Effector memory CD4-positive, alpha-beta T cell (primary cell): ENCODE measurements around the gene NAA10.
A peak's percentile ranks its signal among the peaks of the same experiment; 100 is the strongest.
"Not testable (repeated sequence)": the region's sequence is repeated elsewhere in the genome, so short reads cannot be mapped to it uniquely, and the experiment has no call there.

Experiments used
- DNase-seq, 3 donors: peaks; one replicate each; pipeline ENCODE4 v3.0.0-alpha.2; 2020
- H3K27ac ChIP-seq: 2 replicates; pipeline ENCODE4 v1.7.0; 2013; ENCODE audit warnings: mild to moderate bottlenecking, low read length, moderate library complexity; ENCODE audit not compliant: insufficient read depth, poor library complexity, severe bottlenecking
- H3K27me3 ChIP-seq: replicated peaks from 2 replicates; pipeline ENCODE4 v1.7.0; 2013; ENCODE audit warnings: mild to moderate bottlenecking, low read length; ENCODE audit not compliant: insufficient read depth, control insufficient read depth, poor library complexity, severe bottlenecking
- H3K36me3 ChIP-seq: 2 replicates; pipeline ENCODE4 v1.7.0; 2013; ENCODE audit warnings: mild to moderate bottlenecking, low read length, moderate library complexity; ENCODE audit not compliant: control insufficient read depth, insufficient read depth
- H3K4me1 ChIP-seq: 2 replicates; pipeline ENCODE4 v1.7.0; 2013; ENCODE audit warnings: low read length, mild to moderate bottlenecking; ENCODE audit not compliant: control insufficient read depth, insufficient read depth, poor library complexity, severe bottlenecking
- H3K4me3 ChIP-seq: 2 replicates; pipeline ENCODE4 v1.7.0; 2013; ENCODE audit warnings: low read length, low read depth, mild to moderate bottlenecking; ENCODE audit not compliant: insufficient read depth, poor library complexity, severe bottlenecking
- H3K9me3 ChIP-seq: 2 replicates; pipeline ENCODE4 v1.7.0; 2013; ENCODE audit warnings: mild to moderate bottlenecking, low read length, moderate library complexity; ENCODE audit not compliant: control insufficient read depth
- total RNA-seq, 3 donors: gene quantifications; one replicate each; lab custom pipeline; 2026; lab: John Stamatoyannopoulos, UW

Gene NAA10
- 13.8 to 17.4 (median 14.2) reads per million in 3 donors for total RNA-seq

DNA sequence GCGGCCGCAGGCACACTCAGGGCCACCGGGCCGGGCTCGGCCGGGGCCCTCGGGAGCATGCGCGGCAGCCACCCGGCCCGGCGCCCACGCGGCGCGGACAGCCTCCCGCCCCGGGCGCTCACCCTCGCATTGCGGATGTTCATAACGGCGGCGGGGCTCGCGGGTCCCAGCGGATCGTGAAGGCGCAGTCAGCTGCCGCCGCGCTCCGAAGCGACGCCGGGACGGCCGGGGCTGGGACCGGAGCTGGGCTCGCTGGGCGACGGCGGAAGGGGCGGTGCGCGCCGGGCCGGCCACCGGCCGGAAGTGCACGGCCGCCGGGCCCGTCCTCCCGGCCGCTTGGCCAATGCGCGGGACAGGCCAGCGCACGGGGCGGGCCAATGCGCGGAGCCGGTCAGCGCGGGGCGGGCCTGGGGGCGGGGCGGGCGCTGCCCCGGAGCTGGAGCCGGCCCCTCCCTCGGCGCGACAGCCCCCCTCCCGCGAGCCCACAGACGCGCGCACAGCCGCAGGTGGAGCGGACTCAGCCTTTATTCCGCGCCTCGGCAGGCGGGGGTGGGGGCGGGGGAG is at the start of gene NAA10:
NAA10 (minus strand) TSS at position 276 of the 564 bp plus-strand sequence; CDS start at position 143, 133 bp downstream.
- DNase-seq, result peak; percentile 32 to 55 (median 53)

DNA sequence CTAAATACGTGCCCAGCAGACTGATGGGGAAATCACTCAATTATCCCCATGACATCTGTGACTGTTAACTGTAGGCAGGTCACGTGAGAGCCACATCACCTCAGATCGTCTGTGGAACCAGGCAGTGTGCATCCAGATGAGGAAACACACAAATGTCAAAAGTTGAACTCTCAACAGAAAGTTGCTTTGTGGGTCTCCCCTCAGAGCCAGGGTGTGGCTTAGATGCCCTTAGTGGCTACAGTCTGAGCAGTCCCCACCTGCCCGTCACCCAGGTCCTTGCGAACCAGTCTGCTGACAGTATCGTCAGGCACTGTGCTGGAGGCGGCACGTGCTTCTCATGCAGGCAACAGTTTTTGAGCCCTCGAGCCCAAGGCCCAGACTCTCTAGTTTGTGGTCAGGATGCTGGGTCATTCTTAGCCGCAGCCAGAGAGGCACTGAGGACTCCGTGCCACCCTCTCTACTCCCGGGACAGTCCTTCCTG is 48.5 kb upstream of the NAA10 start:
- Histone ChIP-seq H3K4me3 (no peak overlapping the region), H3K27ac (peak overlapping the region; percentile 69), H3K9me3 (no peaks in the 10 kb centered on the region), H3K27me3 (peaks cover 4% of the 10 kb centered on the region), H3K36me3 (no peaks in the 10 kb centered on the region), H3K4me1 (peaks cover 43% of the 10 kb centered on the region)
- no peak for DNase-seq

More for the DNA sequence above, at the start of gene NAA10:
- Histone ChIP-seq H3K36me3 (peaks cover 8% of the 10 kb centered on the region), H3K4me1 (peaks cover 2% of the 10 kb centered on the region), H3K27me3 (no peaks in the 10 kb centered on the region), H3K4me3 (peak within 1 kb of the TSS; percentile 40), H3K9me3 (no peaks in the 10 kb centered on the region), H3K27ac (peak within 1 kb of the TSS; percentile 14)

DNA sequence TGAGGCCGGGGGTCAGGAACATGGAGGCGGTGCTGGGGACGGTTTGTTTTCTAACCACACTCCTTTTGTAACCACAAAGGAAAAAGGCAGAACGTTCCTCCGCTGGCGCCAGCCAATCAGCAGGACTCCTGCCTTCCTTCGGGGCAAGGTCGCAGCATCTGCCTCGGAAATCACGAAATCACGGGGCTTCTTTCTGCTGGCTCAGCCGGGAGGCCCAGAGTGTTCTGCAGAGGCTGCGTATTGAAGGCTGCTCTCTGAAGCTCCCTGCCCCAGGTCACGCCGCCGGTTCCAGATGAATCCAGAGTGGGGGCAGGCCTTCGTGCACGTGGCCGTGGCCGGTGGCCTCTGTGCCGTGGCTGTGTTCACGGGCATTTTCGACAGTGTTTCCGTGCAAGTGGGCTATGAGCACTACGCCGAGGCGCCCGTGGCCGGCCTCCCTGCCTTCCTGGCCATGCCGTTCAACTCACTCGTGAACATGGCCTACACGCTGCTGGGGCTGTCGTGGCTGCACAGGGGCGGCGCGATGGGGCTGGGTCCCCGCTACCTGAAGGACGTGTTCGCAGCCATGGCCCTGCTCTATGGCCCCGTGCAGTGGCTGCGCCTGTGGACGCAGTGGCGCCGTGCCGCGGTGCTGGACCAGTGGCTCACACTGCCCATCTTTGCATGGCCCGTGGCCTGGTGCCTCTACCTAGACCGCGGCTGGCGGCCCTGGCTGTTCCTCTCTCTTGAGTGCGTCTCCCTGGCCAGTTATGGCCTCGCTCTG is 47.1 kb upstream of the NAA10 start:
- Histone ChIP-seq H3K27ac (peak overlapping the region; percentile 69), H3K36me3 (no peaks in the 10 kb centered on the region), H3K4me3 (no peak overlapping the region), H3K9me3 (no peaks in the 10 kb centered on the region), H3K27me3 (peaks cover 4% of the 10 kb centered on the region), H3K4me1 (peaks cover 43% of the 10 kb centered on the region)
- peak; percentile 47 to 56 (median 54) for DNase-seq

DNA sequence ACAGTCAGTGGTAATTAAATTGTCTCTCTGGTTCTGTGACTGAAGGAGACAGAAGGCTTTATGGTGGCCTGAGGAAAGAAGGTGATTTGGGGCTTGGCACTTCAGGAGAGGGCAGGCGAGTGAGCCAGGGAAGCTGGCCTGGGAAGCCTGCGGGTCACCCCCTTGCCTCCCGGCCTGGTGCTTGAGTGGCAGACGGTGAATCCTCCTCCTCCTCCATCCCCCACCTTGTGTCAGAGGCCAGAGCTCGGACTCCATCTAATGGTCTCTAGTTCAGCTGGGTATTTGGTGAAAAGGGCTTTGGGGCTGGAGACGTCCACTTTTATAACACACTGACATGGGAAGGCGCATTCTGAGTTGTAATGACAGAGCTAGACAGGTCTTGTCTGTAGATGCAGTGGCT is 46.4 kb upstream of the NAA10 start:
- Histone ChIP-seq H3K9me3 (no peaks in the 10 kb centered on the region), H3K4me3 (no peak overlapping the region), H3K4me1 (peaks cover 43% of the 10 kb centered on the region), H3K27ac (peak overlapping the region; percentile 69), H3K36me3 (no peaks in the 10 kb centered on the region), H3K27me3 (peaks cover 4% of the 10 kb centered on the region)
- no peak for DNase-seq

DNA sequence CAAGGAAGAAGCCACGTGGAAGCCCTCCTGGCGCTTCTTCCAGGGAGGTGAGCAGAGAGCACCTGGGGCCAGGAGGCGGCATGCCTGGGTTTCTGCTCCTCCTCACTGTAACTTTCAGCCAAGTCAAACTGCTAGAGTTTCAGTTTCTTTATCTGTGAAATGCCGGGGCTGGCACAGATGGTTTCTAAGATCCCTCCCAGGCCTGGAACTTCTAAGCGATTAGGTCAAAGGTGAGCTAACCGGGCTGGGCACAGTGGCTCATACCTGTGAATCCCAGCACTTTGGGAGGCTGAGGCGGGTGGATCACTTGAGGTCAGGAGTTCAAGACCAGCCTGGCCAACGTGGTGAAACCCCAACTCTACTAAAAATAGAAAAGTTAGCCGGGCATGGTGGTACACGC is 45.6 kb upstream of the NAA10 start:
- H3K4me3 ChIP-seq, DNase-seq, H3K27me3 ChIP-seq, H3K36me3 ChIP-seq, H3K9me3 ChIP-seq: not testable (repeated sequence)
- H3K4me1 ChIP-seq, result peaks cover 42% of the 10 kb centered on the region
- peak overlapping the region; percentile 69 for H3K27ac ChIP-seq

DNA sequence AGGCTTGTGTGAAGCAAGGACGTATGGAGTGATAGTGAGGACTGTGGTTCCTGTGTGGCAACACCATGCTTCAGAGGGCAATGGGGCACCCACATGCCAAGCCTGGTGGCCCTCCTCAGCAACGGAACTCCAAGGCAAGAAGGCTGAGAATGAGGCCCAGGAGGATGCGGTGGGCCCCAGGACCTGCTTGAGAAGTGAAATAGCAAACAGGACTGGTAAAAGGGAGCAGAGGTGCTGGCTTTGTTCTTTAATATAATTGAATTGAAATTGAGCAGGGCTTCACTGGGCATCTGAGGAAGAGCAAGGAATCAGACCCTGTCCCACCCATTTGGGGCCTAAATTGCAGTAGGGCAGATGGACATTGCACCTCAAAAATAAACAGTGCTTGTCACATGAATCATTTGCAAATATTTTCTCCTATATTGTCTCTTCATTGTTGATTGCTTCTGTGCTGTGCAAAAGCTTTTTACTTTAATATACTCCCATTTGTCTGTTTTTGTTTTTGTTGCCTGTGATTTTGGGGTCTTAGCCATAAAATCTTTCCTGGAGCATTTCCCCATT is 40.0 kb upstream of the NAA10 start:
- Histone ChIP-seq H3K4me3 (no peak overlapping the region), H3K27ac (peak overlapping the region; percentile 44), H3K9me3 (no peaks in the 10 kb centered on the region), H3K27me3 (no peaks in the 10 kb centered on the region), H3K36me3 (no peaks in the 10 kb centered on the region), H3K4me1 (peaks cover 14% of the 10 kb centered on the region)
- DNase-seq, result no peak

DNA sequence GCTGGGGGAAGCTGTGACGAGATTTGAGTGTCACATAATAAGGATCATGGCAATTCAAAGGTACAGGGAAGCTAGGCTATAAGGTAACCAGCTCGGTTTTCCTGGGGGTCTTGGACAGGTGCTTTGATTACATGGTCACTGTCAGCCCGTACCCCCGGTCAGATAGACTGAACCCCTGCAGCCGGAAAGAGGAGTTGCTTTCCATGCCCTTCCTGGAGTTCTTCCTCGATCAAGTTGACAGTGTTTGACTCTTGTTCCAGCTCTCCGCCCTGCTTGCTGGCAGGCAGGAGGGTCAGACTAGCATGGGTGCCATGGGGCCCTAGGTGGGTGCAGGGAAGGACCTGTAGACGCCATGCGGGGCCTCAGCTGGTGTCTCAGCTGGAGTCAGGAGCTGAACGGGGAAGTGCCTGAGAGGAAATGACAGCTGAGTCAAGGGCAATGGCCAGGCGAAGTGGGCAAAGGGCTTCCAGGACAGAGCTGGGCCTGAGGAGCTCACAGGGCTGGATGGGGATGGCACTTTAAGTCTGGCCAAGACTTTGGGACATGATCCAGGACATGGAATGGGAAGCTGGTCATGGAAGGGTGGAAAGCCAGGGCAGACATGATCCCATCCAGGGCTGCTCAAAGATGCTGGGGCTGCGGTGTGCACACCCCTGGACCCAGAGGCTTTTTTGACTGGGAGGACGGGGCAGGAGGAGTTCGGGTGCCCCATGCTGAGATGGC is 39.3 kb upstream of the NAA10 start:
- Histone ChIP-seq H3K27me3 (no peaks in the 10 kb centered on the region), H3K36me3 (no peaks in the 10 kb centered on the region), H3K9me3 (no peaks in the 10 kb centered on the region), H3K4me3 (no peak overlapping the region), H3K27ac (peak overlapping the region; percentile 94), H3K4me1 (peaks cover 16% of the 10 kb centered on the region)
- DNase-seq, result no peak

DNA sequence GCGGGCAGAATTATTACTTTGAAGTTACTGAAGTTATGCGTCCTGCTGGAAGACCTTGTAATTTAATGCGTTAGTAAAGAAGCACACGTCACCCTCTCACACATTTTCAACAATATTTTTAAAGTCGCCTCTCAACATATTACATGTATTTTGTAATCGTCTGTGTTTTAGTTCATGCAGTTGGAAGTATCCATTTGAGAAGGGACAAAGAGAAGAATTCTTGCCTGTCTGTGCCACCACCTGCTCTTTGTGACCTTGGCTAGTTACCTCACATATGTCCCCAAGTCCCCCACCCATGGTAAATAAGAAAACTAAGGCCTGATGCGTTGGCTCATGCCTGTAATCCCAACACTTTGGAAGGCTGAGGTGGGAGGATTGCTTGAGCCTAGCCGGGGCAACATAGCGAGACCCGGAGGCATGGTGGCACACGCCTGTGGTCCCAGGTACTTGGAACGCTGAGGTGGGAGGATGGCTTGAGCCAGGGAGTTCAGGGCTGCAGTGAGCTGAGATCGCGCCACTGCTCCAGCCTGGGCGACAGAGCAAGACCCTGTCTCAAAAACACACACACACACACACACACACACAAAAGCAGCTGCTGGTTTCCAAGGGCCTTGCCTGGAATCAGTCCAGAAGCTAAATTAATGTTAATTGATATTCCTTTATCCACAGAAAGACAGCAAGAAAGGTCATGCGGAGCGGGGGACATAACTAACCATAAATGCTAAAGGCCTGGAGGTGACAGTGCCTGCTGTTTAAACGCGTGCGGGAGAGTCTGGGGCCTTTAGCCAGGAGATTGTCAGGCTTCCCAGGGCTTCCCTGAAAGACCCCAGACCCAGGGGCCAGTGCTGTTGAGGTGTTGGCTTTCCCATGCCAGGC is 38.5 kb upstream of the NAA10 start:
- Histone ChIP-seq H3K4me1 (peaks cover 18% of the 10 kb centered on the region), H3K4me3 (peak overlapping the region; percentile 45), H3K9me3 (no peaks in the 10 kb centered on the region), H3K27ac (peak overlapping the region; percentile 94), H3K36me3 (no peaks in the 10 kb centered on the region), H3K27me3 (no peaks in the 10 kb centered on the region)
- DNase-seq, result no peak
